HG03460 (cell line): Measurements from ENCODE around the gene CCR9.

ENCODE experiments used
- ATAC-seq: cut with Tn5 transposase; IDR thresholded peaks from one replicate; pipeline ENCODE4 v1.9.1; 2021; ENCODE audit not compliant: unreplicated experiment

Gene CCR9

DNA sequence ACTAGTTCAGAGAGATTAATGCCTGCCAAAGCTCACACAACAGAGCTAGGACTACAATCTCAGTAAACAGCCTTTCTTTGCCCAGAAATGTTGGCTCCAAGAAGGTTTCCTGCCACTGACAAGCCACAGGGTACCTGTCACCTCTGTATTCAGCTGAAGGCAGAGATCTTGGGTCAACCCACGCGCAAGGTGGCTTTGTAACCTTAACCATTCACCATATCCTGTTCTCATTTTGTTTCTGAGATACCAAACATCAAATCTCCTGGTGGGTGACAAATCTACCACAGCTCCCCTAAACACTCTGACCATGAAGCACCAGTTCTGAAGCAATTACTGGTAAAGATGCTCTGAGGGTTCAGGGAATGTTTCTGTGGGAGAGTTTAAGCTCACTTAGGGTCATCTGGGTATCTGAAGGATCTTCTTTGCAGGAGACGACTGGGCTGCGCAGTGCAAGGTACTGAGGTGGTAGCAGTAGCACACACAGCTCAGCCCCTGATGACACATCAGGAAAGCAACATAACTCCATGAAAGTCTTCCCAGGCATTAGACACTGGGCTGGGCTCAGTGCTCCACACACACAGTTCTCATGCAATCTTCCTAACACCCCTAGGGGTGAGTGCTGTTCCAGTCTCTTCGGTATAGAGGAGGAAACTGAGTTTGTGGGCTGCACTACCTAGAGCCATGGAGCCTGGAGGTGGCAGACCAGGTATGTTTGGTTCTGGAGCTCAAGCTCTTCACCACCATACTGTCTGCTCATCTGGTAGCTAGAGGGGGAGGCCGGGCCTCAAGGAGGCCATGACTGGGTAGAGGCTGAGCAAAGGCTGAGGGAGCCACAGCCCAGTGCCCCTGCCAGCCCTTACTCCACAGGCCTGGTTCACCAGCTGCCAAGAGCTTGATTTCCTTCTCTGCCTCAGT lies 64.6 kb downstream of the CCR9 start:
- no peak for ATAC-seq

DNA sequence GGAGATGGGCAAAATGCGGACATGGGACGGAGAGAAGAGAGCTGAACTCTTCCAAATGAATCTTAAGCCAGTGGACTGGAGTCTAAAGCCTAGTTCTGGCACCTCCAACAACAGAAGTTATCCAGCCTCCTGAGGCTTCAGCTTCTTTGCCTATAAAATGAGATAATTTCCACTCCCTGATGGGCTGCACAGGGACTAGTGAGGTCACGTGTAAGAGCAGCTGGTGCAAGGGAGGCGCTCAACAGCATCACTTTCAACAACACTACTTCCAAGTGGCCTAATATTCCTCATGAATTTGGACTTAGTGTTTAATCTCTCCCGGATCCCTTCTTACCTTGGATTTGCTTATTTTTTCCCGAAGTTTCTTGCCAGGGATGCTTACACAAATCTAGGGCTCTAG lies 65.6 kb downstream of the CCR9 start:
- no peak for ATAC-seq

DNA sequence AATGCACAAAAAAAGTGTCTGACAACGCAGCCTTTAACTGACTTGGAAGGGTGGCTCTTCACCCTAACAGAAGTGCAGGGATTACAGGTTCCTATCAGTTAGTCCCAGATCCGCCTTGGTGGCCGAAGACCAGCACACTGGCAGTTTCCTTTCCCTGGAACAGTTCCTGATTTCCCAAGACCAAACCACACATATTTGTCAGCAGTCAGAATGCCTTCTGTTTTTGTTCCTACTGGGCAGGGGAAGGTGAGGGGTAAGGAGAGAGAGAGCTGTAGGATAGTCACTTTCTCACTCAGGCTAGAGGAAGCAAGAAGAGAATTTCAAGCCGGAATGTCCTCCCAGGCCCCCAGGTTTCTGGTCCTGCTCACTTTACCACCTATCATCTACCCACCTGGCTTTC lies 66.1 kb downstream of the CCR9 start:
- ATAC-seq, result no peak
